NCI-H82 (cell line): ENCODE measurements around the gene TPO.

ENCODE experiments used
- DNase-seq: peaks from one replicate; lab custom pipeline; 2025; lab: John Stamatoyannopoulos, UW

Gene TPO

DNA sequence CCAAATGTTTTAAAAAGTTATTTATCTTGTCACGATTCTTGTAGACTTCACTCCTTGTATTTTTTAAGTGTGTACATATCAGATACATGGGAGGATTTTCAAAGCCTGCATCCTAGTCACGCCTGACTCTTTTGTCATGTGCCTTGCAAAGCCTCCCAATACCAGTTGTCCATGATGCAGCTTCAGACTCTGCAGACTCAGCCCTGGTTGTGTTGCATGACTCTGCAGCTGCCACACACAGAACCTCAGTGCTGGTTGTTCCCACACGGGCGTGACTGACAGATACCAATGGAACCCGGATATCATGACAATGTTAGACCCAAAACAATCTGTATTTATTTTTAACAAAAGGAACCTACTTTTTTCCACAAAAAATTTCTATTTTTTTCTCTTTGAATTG lies 38.2 kb downstream of the TPO start:
- DNase-seq = no peak

DNA sequence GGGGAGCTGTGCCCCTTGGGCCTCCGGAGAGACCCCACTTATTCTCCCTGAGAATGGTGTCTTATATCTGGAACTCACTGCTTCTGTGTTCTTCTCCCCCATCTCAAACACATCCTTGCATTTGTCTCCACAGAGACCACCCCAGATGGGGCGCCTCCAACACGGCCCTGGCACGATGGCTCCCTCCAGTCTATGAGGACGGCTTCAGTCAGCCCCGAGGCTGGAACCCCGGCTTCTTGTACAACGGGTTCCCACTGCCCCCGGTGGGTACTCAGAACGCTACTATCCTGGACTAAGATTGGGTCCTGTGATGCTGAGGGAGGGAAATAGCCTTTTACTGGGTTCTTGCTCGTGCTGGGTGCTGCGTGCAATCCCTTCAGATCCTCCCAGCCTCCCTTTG lies 40.3 kb downstream of the TPO start:
- DNase-seq = no peak

DNA sequence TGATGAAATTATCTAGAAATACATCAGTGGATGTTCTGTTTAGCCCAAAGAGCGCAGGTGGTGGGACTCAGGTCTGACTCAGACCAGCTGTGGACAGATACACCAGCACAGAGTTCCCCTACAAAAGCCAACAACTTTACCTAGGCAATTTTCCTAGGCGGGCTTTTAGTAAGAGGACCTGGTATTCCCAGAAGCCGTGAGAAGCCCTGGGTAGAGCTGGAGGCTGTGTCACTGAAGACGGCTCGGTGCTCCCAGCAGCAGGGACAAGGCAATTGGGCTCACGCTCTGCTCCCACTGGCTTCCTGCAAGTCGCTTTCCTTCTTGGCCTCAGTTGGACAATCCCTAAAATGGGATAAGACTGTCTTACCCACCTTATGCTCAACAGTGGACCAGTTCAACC lies 41.1 kb downstream of the TPO start:
- DNase-seq = no peak

DNA sequence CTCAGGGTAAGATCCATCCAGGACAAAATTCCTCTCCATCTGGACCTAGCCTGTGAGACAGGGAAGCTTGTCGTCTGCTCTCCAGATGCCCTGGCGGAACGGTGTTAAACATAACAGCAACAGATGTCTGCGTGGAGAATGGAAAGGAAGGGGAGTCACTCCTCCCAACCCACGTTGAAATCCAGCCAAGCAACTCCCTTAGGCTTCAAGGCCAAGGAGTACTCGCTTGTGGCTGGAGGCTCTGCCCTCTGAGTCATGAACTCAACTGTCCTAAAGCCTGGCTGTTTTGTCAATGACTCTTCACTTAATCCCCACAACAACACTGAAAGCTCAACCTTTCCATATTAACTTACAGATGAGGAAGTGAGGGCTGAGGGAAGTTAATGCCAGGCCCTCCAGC lies 42.2 kb downstream of the TPO start:
- DNase-seq = peak; percentile 6

DNA sequence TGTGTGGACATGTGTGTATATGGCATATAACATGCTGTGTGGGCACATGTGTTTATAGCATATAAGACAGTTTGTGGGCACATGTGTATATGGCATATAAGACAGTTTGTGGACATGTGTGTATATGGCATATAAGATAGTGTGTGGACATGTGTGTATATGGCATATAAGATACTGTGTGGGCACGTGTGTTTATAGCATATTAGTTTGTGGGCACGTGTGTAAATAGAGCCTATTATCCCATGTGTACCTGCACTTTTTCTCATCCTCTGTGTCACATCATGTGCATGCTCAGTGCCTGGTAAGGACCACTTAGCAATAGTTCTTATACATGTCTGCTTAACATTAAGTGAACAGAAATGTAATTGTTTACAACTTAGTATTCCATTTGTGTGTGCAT lies 45.2 kb downstream of the TPO start:
- no peak for DNase-seq

DNA sequence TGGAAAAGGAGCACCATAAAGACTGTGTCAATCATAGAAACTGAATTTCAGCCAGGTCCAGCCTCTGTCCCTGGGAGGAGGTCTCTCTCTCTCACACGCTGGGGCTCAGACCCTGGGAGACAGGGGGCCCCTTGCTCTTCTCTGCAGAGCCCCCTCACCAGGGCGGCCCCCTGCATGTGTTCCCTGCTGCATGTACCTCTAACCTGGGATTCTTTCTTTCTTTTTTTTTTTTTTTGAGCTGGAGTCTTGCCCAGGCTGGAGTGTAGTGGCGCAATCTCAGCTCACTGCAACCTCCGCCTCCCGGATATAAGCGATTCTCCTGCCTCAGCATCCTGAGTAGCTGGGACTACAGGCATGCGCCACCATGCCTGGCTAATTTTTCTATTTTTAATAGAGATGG lies 46.5 kb downstream of the TPO start:
- no peak for DNase-seq

DNA sequence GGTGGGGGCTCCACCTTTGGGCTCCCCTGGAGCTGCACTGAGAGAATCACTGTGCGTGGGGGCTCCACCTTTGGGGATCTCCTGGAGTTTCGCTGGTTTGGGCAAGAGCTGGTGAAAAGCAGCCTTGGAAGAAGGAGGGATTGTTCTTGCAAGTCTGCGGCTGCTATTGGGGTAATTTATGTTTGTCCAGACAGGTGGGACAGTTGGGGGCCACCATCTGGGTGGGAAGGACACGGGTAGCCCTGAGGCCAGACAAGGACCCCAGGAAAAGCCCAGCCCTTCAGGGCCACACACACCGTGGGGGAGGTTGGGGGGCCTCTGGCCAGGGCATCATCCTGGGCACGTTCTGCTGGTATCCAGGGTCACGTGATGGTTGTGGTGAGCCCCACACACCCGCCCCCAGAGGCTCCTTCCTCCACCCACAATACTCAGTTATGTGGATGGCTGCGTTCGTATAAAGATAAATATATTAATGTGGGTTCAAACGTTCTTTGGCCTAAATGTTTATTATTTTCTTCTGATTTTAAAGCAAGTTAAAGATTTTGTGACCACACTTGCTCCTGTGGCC lies 47.7 kb downstream of the TPO start:
- DNase-seq = no peak

DNA sequence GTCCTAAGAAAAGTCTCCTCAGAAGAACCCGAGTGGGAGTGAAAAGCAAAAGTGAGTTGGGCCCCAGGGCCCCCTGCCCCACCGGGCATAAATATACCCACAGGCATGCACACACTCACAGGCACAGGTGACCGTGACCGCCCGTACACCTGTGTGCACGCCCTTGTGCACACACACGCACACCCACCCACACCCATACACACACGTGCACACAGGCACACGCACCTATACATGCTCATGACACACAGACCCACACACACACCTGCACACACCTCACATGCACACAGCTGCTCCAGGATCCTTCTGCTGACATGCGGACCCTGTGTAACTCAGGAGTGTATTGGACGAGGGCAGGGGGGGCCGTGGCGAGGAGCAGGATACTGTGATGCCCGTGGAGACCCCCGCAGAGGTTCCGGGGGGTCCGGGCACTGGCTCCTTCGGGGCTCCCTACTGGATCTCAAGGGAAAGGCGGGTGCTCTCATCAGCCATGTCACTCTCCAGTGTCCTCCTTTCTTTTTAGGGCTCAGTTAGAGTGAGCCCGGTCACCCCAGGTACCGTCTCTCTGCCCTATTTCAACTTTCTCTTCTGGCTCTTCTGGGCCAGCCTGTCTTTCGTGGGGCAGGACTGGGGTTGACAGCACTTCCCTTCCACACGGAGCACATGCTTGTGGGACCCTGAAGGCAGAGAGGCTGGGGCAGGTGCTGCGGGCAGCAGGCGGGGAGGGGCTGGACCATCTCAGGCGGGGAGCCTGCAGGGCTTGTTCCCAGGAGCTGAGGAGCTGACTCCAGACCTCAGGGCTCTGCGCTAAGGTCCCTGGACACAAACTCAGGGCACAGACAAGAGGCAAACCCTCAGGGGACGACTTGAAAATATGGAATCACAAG lies 48.5 kb downstream of the TPO start:
- DNase-seq = no peak

DNA sequence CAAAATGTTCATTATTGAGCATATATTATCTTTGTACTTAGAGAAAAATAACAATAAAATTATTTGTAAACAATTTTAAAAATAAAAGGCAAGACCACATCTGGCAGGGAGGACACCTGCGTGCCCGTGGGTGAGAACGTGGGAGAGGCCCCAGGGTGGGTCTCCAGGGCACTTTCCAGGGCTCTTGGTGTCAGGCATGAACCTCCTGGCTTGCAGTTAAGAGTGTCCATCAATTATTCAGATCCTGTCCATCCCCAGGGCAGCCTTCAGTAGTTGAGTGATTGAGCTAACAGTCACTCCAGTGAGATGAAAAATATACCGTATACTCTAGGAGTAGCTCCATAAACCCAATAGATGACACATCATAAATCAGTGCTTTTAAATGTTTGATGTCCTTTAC lies 49.7 kb downstream of the TPO start:
- no peak for DNase-seq

DNA sequence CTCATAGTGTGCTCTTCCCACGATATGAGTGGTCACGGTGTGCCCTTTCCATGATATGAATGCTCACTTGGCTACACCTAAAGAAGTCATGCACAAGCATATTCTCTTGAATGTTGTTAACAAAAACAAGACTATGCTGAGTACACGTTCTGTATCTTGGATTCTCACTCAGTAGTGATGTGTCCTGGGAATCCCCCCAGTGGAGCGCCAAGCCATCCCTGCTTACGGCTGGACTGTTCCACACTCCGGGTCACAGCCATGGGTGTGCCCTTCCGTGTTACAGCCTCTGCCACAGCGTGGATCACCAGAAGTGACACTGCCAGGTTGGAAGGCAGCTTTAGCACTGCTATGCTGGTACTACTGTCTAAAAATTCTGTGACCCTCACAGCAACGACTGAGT lies 59.1 kb downstream of the TPO start:
- no peak for DNase-seq

DNA sequence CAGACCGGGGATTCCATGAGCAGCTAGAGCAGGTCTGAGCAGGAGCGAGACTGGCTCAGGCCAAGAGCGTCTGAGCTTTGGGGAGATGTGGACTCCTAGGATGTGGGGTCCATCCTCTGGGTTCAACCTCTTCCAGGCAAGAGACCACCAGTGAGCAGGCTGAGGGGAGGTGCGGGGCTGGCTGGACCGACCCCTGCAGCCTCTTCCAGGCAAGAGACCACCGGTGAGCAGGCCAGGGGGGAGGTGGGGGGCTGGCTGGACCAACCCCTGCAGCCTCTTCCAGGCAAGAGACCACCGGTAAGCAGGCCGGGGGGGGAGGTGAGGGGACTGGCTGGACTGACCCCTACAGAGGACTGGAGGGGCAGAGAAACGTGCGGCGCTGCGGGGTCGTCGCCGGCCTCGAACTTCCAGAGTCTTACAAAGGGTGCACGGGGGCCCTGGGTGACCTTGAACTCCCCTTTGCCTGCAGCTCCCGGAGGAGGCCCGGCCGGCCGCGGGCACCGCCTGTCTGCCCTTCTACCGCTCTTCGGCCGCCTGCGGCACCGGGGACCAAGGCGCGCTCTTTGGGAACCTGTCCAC lies 63.4 kb downstream of the TPO start:
- DNase-seq = no peak

DNA sequence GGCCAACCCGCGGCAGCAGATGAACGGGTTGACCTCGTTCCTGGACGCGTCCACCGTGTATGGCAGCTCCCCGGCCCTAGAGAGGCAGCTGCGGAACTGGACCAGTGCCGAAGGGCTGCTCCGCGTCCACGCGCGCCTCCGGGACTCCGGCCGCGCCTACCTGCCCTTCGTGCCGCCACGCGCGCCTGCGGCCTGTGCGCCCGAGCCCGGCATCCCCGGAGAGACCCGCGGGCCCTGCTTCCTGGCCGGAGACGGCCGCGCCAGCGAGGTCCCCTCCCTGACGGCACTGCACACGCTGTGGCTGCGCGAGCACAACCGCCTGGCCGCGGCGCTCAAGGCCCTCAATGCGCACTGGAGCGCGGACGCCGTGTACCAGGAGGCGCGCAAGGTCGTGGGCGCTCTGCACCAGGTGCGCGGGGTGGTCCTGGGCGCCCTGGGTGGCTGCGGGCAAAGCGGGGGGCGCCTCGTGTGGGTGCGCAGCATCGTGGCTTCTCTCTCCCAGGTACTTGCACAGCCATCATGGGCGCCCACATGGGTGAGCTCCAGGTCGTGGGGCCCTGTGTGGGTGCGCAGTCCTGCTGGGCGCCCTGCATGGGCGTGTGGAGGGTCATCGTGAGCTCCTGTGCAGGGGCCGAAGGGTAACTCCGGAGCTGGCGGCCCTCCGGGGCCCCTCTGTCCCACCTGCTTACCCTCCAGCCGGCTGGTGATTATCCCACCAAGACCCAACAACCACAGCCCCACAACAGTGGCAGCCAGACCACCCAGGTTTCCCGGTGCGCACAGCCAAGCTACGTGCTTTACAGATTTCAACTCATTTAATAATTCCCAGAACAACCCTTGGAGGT lies 64.2 kb downstream of the TPO start:
- no peak for DNase-seq

DNA sequence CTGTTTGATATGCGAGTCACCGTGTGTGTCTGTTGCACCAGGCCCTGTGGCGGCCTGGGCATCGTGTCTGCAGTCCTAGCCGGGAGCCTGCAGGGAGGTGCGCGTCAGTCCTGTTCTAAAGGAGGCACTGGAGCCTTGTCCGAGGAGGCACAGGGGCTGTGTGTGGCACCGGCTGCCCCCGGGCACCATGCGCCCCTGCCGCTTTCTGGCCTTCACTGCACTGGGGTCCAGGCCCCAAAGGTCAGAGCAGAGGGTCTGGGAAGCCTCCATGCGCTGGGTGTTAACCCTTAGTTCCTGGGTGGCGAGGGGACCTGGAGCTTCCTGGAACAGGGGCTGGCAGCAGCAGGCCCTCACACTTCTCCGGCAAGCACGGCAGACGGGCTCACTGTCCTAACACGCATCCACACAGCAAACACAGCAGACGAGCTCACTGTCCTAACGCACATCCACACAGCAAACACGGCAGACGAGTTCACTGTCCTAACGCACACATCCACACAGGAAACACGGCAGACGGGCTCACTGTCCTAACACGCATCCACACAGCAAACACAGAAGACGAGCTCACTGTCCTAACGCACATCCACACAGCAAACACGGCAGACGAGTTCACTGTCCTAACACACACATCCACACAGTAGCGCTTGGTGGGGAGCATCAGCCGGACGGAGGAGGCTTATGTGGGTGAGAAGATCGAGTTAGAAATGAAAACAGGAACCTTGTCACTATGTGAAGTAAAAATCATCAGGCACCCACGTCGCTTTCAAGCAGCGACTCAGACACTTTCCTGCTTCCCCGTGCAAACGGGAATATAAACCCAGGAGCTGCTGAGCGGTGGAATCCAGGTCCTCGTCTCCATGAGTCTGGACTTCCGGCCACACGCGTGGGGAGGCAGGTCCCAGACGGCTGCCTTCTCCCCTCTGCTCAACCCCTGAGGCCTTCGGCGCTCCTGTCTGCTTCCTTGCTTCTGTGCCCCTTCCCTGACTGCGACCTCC lies 65.3 kb downstream of the TPO start:
- DNase-seq = no peak

DNA sequence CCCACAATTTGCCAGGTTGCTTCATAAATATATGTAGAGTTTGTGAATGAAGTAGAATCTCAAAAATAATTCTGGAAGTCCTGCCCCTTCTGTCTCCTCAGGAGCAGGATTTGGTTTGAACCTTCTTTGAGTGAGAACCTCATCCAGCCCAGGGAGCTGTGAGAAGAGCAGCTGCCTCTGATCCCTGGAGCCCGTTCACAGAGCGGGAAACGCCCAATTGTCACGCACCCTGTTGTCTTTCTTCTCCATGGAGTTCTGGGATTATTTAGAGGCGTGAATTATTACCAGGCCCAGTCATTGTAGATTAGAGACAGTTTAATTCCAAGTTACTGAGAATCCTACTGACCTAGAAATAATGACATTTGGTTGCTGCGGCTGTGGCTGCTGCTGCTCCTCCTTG lies 66.1 kb downstream of the TPO start:
- DNase-seq = no peak

DNA sequence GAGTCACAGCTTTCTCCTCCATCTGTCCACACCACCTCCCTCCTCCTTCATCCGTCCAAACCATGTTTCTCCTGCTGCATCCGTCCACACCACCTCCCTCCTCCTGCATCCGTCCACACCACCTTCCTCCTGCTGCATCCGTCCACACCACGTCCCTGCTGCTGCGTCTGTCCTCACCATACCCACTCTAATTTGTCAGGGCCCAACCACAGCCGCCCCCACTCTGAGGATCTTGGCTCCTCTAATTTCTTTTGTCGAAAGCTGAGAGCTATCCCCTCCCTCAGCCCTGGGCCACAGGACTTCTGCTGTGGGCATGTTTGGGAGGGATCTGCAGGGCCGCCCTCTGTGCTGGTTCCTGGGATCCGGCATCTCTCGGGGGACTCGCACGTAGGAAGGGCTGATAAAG lies 67.4 kb downstream of the TPO start:
- no peak for DNase-seq

DNA sequence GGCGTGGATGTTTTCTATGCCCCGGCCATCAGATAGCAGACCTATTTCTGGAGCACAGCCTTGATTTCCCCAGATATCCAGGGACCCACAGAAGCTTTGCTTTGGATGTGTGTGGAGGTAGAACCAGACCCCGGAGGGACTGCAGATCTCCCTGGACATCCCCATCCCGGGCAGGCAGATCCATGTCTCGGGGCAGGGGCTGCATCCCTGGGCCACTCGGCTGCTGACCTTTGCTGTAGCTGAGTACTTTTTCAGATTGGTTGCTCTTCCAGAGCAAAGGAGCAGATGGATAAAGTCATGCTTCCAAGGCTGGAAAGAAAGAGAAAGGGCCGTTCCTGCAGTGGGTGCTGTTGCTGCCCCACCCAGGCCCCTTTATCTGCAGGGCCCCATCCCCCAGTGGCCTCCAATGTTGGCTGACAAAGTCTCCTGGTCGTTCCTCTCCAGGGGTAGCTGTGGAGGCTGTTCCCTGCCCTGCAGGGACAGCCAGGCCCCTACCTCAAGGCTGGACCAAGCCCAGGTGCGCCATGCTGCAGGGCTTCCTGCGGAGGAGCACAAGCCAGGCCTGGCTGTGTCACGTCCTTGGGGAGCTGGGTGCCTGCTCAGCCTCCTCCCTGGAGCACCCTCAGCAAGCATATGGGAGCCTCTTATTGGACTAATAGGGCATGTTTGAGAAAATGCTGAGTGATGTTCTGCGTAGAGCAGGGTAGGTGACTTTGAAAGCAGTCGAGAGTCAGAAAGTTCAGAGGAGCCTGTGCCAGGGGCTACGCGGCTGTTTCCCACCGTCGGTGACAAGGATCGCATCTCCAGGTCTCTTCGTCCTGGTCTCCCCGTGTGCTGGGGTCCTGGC lies 68.4 kb downstream of the TPO start:
- DNase-seq = no peak

DNA sequence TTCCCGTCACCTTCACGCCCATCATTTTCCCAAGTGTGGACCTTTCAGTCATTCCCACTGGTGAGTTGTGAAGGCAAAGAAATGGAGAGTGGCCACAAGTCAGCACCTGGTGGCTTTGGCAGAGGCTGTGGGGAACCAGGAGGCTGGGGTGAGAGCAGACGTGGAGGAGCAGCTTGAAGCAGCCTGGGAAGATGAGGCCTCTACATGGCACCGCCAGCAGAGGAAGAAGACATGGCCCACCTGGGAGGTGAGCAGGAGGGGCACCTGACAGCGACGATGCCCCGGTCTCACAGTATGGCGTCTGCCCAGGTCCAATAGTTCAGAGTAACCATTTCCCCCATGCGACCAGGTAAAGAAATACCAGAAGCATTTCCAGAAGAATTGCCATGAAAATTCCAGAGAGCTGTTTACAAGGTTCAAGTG lies 69.0 kb downstream of the TPO start:
- no peak for DNase-seq

DNA sequence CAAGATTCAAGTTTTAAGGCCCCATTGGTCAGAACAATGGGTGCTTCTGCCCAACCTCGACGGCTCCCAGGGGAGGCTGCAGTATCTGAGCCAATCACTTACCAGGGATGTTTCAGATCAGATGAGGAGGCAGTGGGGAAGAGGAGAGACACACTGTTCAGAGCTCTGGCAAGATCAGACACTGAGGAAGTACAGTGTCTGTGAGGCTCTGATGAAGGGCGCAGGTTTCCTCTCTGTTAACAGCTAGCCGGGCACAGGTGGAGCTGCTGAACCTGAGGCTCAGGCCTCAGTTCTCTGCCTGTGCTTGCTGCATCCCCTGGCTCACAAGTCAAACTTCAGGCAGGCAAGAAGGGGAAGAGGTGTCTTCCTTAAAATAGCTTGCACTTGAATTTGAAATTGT lies 69.7 kb downstream of the TPO start:
- no peak for DNase-seq

DNA sequence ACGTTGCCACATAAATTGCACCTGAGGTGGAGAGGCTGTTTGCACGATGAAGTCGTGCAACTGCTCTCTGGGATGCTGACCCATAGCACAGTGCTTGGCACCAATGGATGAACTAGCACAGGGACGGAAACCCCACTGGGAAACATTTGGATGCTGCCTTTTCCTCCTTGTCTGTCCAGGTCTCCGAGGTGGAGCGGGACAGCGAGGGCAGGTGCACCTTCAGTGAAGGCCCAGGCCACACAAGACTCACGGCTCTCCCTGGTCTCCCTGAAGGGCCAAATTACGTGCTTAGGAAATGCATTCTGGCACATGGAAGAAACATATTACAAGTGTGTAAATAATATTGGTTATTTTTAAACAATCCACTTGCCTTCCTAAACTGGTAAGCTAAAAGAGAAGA lies 70.3 kb downstream of the TPO start:
- no peak for DNase-seq

DNA sequence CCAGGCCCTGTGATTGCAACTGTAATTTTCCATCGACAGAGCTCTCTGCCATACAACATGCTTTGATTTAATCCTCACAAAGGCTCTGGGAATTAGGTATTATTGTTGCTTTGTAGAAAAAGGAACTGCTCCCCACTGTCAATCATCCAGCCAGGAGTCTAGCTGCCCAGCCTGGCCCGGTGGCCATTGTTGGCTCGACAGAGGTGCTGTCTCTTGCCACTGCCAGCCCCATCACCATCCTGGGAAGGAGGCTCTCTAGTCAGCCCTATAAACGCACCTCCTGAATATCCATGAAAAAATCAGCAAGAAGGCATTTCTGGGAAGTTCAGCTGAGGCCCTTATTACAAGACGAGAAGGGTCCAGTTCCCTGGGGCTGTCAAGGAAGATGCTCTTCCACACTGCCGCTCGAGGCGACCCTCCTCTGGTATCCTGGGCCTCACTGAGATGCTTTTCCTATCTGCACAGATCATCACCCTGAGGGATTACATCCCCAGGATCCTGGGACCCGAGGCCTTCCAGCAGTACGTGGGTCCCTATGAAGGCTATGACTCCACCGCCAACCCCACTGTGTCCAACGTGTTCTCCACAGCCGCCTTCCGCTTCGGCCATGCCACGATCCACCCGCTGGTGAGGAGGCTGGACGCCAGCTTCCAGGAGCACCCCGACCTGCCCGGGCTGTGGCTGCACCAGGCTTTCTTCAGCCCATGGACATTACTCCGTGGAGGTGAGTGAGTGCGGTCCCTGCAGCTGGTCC lies 71.0 kb downstream of the TPO start:
- DNase-seq = no peak
